WTC11 (cell line): ENCODE data around the gene GINS1. TPM values are rescaled to one million over a fixed set of nuclear protein-coding genes. Genes with fewer than 3 reads are reported as not detected.
A peak's percentile ranks its signal among the peaks of the same experiment; 100 is the strongest.

Source experiments
- ATAC-seq: fragments of 200-7000 bp; cut with Tn5 transposase; 2 replicates; pipeline ENCODE4 v1.10.0; 2021; ENCODE audit warnings: mild to moderate bottlenecking, moderate library complexity
- CTCF ChIA-PET: fragments of 300-600 bp; sonication (Branson Sonifier 250); formaldehyde crosslinking; loops from one replicate; lab custom pipeline; 2021; ENCODE audit warnings: antibody characterized with exemption; lab: Charles Lee
- POLR2A ChIA-PET: fragments of 350-600 bp; sonication (Branson Sonifier 250); formaldehyde crosslinking; loops from one replicate; lab custom pipeline; 2021; ENCODE audit warnings: antibody characterized with exemption; lab: Charles Lee
- DNase-seq: peaks from one replicate; pipeline ENCODE4 v3.0.0; 2021; ENCODE audit warnings: low spot score
- H3K27ac Mint-ChIP-seq: 2 replicates; pipeline ENCODE4 v1.8.0; 2021; ENCODE audit warnings: mixed read lengths
- H3K27me3 Mint-ChIP-seq: 2 replicates; pipeline ENCODE4 v1.8.0; 2021; ENCODE audit warnings: low read depth, mild to moderate bottlenecking, moderate library complexity, mixed read lengths
- H3K36me3 Mint-ChIP-seq: 2 replicates; pipeline ENCODE4 v1.8.0; 2021; ENCODE audit warnings: mixed read lengths
- H3K4me1 Mint-ChIP-seq: 2 replicates; pipeline ENCODE4 v1.8.0; 2022; ENCODE audit warnings: mixed read lengths
- H3K4me3 Mint-ChIP-seq: 2 replicates; pipeline ENCODE4 v1.8.0; 2021; ENCODE audit warnings: mild to moderate bottlenecking, moderate library complexity, mixed read lengths
- H3K9me3 Mint-ChIP-seq: 2 replicates; pipeline ENCODE4 v1.8.0; 2021; ENCODE audit warnings: mixed read lengths
- ATF6 ChIP-seq: sonication (generic); formaldehyde crosslinking; IDR thresholded peaks from 2 replicates; pipeline ENCODE4 v1.8.1; 2023; ENCODE audit warnings: mild to moderate bottlenecking, missing genetic modification reagents
- CREM ChIP-seq: sonication (generic); formaldehyde crosslinking; IDR thresholded peaks from 2 replicates; pipeline ENCODE4 v1.8.1; 2022; ENCODE audit warnings: mild to moderate bottlenecking, missing genetic modification reagents, moderate library complexity
- ESRRA ChIP-seq: sonication (generic); formaldehyde crosslinking; IDR thresholded peaks from 2 replicates; pipeline ENCODE4 v1.8.1; 2022; ENCODE audit warnings: mild to moderate bottlenecking, missing genetic modification reagents, borderline replicate concordance
- HMGXB4 ChIP-seq: sonication (generic); formaldehyde crosslinking; IDR thresholded peaks from 2 replicates; pipeline ENCODE4 v1.8.1; 2023; ENCODE audit warnings: mild to moderate bottlenecking, moderate library complexity, missing genetic modification reagents
- JUN ChIP-seq: sonication (generic); formaldehyde crosslinking; IDR thresholded peaks from 2 replicates; pipeline ENCODE4 v1.8.0; 2023; ENCODE audit warnings: mild to moderate bottlenecking, missing genetic modification reagents
- MYBL2 ChIP-seq: sonication (generic); formaldehyde crosslinking; IDR thresholded peaks from 2 replicates; pipeline ENCODE4 v1.8.1; 2023; ENCODE audit warnings: mild to moderate bottlenecking, moderate library complexity, missing genetic modification reagents
- NFYB ChIP-seq: sonication (generic); formaldehyde crosslinking; conservative IDR thresholded peaks from 2 replicates; pipeline ENCODE4 v1.8.0; 2022; ENCODE audit warnings: low read depth, missing genetic modification reagents
- RELA ChIP-seq: sonication (generic); formaldehyde crosslinking; IDR thresholded peaks from 2 replicates; pipeline ENCODE4 v1.8.1; 2022; ENCODE audit warnings: missing genetic modification reagents, mild to moderate bottlenecking, borderline replicate concordance
- RORB ChIP-seq: fragments of 250-450 bp; sonication (Bioruptor Pico); IDR thresholded peaks from 2 replicates; pipeline ENCODE4 v1.9.0; 2021; ENCODE audit warnings: mild to moderate bottlenecking
- SMAD3 ChIP-seq: sonication (generic); formaldehyde crosslinking; IDR thresholded peaks from 2 replicates; pipeline ENCODE4 v1.8.0; 2022; ENCODE audit warnings: missing genetic modification reagents, mild to moderate bottlenecking, borderline replicate concordance
- TEAD4 ChIP-seq: sonication (generic); formaldehyde crosslinking; IDR thresholded peaks from 2 replicates; pipeline ENCODE4 v1.8.0; 2022; ENCODE audit warnings: mild to moderate bottlenecking, missing genetic modification reagents
- TP53 ChIP-seq: sonication (generic); formaldehyde crosslinking; IDR thresholded peaks from 2 replicates; pipeline ENCODE4 v1.8.1; 2023; ENCODE audit warnings: mild to moderate bottlenecking, missing genetic modification reagents
- ZNF317 ChIP-seq: sonication (generic); formaldehyde crosslinking; IDR thresholded peaks from 2 replicates; pipeline ENCODE4 v1.8.1; 2023; ENCODE audit warnings: low read depth, mild to moderate bottlenecking, moderate library complexity, missing genetic modification reagents, borderline replicate concordance
- total RNA-seq: library from RNA; stranded (reverse); gene quantifications from 3 replicates; pipeline ENCODE4 v1.2.3, GENCODE V29; 2021
- TF ChIP-seq, protein P1 (sequence below): sonication (generic); formaldehyde crosslinking; IDR thresholded peaks from 2 replicates; pipeline ENCODE4 v1.8.1; 2022; ENCODE audit warnings: missing genetic modification reagents, borderline replicate concordance
- TF ChIP-seq, protein P2 (sequence below): sonication (generic); formaldehyde crosslinking; IDR thresholded peaks from 2 replicates; pipeline ENCODE4 v1.8.0; 2022; ENCODE audit warnings: mild to moderate bottlenecking, missing genetic modification reagents
- TF ChIP-seq, protein P3 (sequence below): sonication (generic); formaldehyde crosslinking; IDR thresholded peaks from 2 replicates; pipeline ENCODE4 v1.8.0; 2022; ENCODE audit warnings: mild to moderate bottlenecking, missing genetic modification reagents
- TF ChIP-seq, protein P4 (sequence below): fragments of 250-450 bp; sonication (Bioruptor Pico); IDR thresholded peaks from 2 replicates; pipeline ENCODE4 v1.9.0; 2021; ENCODE audit warnings: moderate library complexity, mild to moderate bottlenecking, inconsistent platforms, borderline replicate concordance

GINS1 gene
- total RNA-seq, 1 experiment from 2014 or later, result 70.4 TPM

DNA sequence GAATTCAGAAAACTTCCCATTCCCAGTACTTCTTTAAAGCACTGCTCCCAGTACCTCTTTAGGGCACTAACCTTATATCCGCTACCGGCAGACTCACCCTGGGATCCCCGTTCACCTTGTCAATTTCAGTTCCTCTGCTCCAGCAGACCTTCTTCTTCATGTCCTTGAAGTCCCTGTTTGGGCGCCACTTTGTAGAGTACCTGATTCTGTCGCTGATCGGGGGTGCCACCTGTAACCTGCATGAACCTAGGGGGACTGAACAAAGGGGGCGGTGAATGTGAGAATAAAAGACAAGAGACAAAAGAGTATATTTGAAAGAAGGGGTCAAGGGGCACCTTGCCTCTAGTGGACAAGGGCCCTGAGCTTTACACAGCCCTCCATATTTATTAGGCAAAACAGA lies 4.9 kb upstream of the GINS1 start (continued):
- TF ChIP-seq, protein P1, sequence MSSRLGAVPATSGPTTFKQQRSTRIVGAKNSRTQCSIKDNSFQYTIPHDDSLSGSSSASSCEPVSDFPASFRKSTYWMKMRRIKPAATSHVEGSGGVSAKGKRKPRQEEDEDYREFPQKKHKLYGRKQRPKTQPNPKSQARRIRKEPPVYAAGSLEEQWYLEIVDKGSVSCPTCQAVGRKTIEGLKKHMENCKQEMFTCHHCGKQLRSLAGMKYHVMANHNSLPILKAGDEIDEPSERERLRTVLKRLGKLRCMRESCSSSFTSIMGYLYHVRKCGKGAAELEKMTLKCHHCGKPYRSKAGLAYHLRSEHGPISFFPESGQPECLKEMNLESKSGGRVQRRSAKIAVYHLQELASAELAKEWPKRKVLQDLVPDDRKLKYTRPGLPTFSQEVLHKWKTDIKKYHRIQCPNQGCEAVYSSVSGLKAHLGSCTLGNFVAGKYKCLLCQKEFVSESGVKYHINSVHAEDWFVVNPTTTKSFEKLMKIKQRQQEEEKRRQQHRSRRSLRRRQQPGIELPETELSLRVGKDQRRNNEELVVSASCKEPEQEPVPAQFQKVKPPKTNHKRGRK, result no peak
- no peak for TF ChIP-seq MYBL2 (CRISPR knock-in tag)
- no peak for TF ChIP-seq HMGXB4 (CRISPR knock-in tag)
- TF ChIP-seq, protein P2, sequence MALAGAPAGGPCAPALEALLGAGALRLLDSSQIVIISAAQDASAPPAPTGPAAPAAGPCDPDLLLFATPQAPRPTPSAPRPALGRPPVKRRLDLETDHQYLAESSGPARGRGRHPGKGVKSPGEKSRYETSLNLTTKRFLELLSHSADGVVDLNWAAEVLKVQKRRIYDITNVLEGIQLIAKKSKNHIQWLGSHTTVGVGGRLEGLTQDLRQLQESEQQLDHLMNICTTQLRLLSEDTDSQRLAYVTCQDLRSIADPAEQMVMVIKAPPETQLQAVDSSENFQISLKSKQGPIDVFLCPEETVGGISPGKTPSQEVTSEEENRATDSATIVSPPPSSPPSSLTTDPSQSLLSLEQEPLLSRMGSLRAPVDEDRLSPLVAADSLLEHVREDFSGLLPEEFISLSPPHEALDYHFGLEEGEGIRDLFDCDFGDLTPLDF (CRISPR knock-in tag), result no peak

DNA sequence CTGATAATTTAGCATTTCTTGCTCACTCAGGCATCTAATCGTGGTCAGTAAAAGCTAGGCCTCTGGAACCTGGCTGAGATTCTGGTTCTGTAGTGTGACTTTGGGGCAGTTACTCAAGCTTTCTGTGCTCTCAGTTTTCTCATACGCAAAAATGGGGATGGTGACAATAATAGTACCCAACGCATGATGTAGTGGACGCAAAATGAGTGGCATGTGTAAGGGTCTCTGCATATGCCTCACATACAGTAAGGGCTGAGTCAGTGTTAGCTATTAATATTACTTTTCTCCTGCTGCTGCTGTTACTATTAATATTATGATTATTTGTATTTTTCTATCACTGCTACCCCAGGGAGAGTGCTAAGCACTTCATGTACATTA lies 686 bp downstream of the GINS1 start:
- Mint-ChIP-seq H3K27ac (peak overlapping the region; percentile 94), H3K36me3 (peaks cover 25% of the 10 kb centered on the region), H3K4me3 (peak overlapping the region; percentile 92), H3K4me1 (peaks cover 18% of the 10 kb centered on the region), H3K9me3 (peaks cover 16% of the 10 kb centered on the region), H3K27me3 (peaks cover 7% of the 10 kb centered on the region; the same call in 1 of the 2 replicates)
- ATAC-seq, result no peak
- POLR2A ChIA-PET, result interaction anchor here (1.1 to 1.7 kb wide), 4 partner anchors 9 to 176 kb away, joined by 3 to 9 read pairs (median 4); no protein-coding TSS in a partner anchor
- CTCF ChIA-PET, result interaction anchor here (1.4 to 3.1 kb wide), 5 partner anchors 10 to 113 kb away, joined by 3 to 33 read pairs (median 10); partner anchors contain the start of gene ABHD12
- DNase-seq, result no peak
- TF ChIP-seq, protein P3, sequence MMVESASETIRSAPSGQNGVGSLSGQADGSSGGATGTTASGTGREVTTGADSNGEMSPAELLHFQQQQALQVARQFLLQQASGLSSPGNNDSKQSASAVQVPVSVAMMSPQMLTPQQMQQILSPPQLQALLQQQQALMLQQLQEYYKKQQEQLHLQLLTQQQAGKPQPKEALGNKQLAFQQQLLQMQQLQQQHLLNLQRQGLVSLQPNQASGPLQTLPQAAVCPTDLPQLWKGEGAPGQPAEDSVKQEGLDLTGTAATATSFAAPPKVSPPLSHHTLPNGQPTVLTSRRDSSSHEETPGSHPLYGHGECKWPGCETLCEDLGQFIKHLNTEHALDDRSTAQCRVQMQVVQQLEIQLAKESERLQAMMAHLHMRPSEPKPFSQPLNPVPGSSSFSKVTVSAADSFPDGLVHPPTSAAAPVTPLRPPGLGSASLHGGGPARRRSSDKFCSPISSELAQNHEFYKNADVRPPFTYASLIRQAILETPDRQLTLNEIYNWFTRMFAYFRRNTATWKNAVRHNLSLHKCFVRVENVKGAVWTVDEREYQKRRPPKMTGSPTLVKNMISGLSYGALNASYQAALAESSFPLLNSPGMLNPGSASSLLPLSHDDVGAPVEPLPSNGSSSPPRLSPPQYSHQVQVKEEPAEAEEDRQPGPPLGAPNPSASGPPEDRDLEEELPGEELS (CRISPR knock-in tag), result no peak
- TF ChIP-seq CREM (CRISPR knock-in tag), result no peak
- TF ChIP-seq, protein P4, sequence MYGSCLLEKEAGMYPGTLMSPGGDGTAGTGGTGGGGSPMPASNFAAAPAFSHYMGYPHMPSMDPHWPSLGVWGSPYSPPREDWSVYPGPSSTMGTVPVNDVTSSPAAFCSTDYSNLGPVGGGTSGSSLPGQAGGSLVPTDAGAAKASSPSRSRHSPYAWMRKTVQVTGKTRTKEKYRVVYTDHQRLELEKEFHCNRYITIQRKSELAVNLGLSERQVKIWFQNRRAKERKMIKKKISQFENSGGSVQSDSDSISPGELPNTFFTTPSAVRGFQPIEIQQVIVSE, result no peak
- no peak for TF ChIP-seq NFYB (CRISPR knock-in tag)
- no peak for TF ChIP-seq RORB (CRISPR knock-in tag)
- TF ChIP-seq TEAD4 (CRISPR knock-in tag), result no peak
- TF ChIP-seq JUN (CRISPR knock-in tag), result no peak
- no peak for TF ChIP-seq TP53 (CRISPR knock-in tag)
- TF ChIP-seq ESRRA, result no peak
- no peak for TF ChIP-seq MYBL2 (CRISPR knock-in tag)
- TF ChIP-seq RELA, result no peak
- TF ChIP-seq ZNF317 (CRISPR knock-in tag), result no peak
- TF ChIP-seq ATF6 (CRISPR knock-in tag), result no peak
- TF ChIP-seq SMAD3 (CRISPR knock-in tag), result no peak
